ENCODE data around the gene ACE. TPM values are rescaled to one million over a fixed set of nuclear protein-coding genes. Genes with fewer than 3 reads are reported as not detected.
A peak's percentile ranks its signal among the peaks of the same experiment; 100 is the strongest.

The ACE gene
- total RNA-seq, 1 donor from 2014 or later: 4.8 TPM

- DNase-seq (ENCODE audit: missing footprints): no peak
- intact Hi-C loops (cut with DNase I): no loop called here
- ATAC-seq: no peak
Observed at GRCh38 chr17:63524051-63524450, 47.2 kb downstream of the ACE start.

GRCh38 chr17:63525190-63525946, 48.5 kb downstream of the ACE start:
- intact Hi-C loops (cut with DNase I): no loop called here
- ATAC-seq: no peak
- DNase-seq (ENCODE audit: missing footprints): no peak

- DNase-seq (ENCODE audit: missing footprints): no peak
- intact Hi-C loops (cut with DNase I): no loop called here
- ATAC-seq: no peak
Observed at GRCh38 chr17:63526861-63527260, 50.0 kb downstream of the ACE start.

GRCh38 chr17:63528183-63528582, 51.3 kb downstream of the ACE start:
- intact Hi-C loops (cut with DNase I): no loop called here
- ATAC-seq (no peak), DNase-seq (ENCODE audit: missing footprints) (no peak)

GRCh38 chr17:63529711-63530556, 53.1 kb downstream of the ACE start:
- ATAC-seq (peak; percentile 33), DNase-seq (ENCODE audit: missing footprints) (peak; percentile 56)
- intact Hi-C loops (cut with DNase I): no loop called here

GRCh38 chr17:63530557-63531021, 53.7 kb downstream of the ACE start:
- no peak for ATAC-seq
- intact Hi-C loops (cut with DNase I): no loop called here

GRCh38 chr17:63531022-63531965, 54.4 kb downstream of the ACE start:
- ATAC-seq (no peak), DNase-seq (ENCODE audit: missing footprints) (peak; percentile 45)
- intact Hi-C loops (cut with DNase I): no loop called here

More at GRCh38 chr17:63530557-63531021, 53.7 kb downstream of the ACE start:
- DNase-seq (ENCODE audit: missing footprints): peak; percentile 33

- DNase-seq (ENCODE audit: missing footprints) (peak; percentile 22), ATAC-seq (no peak)
- intact Hi-C loops (cut with DNase I): no loop called here
Observed at GRCh38 chr17:63533433-63534077, 56.7 kb downstream of the ACE start.

- ATAC-seq (no peak), DNase-seq (ENCODE audit: missing footprints) (peak; percentile 27)
- intact Hi-C loops (cut with DNase I): no loop called here
Observed at GRCh38 chr17:63534078-63534570, 57.3 kb downstream of the ACE start.

GRCh38 chr17:63534816-63535455, 58.1 kb downstream of the ACE start:
- no peak for ATAC-seq
- DNase-seq (ENCODE audit: missing footprints): peak; percentile 21
- intact Hi-C loops (cut with DNase I): no loop called here

GRCh38 chr17:63535640-63536039, 58.8 kb downstream of the ACE start:
- intact Hi-C loops (cut with DNase I): no loop called here
- no peak for ATAC-seq

GRCh38 chr17:63537001-63537400, 60.1 kb downstream of the ACE start:
- intact Hi-C loops (cut with DNase I): no loop called here
- no peak for ATAC-seq
- peak; percentile 26 for DNase-seq (ENCODE audit: missing footprints)

More at GRCh38 chr17:63535640-63536039, 58.8 kb downstream of the ACE start:
- DNase-seq (ENCODE audit: missing footprints): peak; percentile 45

GRCh38 chr17:63537991-63538692, 61.3 kb downstream of the ACE start:
- DNase-seq (ENCODE audit: missing footprints) (peak; percentile 48), ATAC-seq (no peak)
- intact Hi-C loops (cut with DNase I): no loop called here

GRCh38 chr17:63538693-63539595, 62.1 kb downstream of the ACE start:
- DNase-seq (ENCODE audit: missing footprints) (no peak), ATAC-seq (no peak)
- intact Hi-C loops (cut with DNase I): no loop called here

- ATAC-seq: no peak
- intact Hi-C loops (cut with DNase I): no loop called here
- no peak for DNase-seq (ENCODE audit: missing footprints)
Observed at GRCh38 chr17:63540590-63540989, 63.7 kb downstream of the ACE start.

GRCh38 chr17:63542218-63542545, 65.3 kb downstream of the ACE start:
- no peak for ATAC-seq
- DNase-seq (ENCODE audit: missing footprints): no peak
- intact Hi-C loops (cut with DNase I): no loop called here

All from Right ventricle myocardium inferior (tissue), 1 donor.